Small intestine (tissue), 7 donors: ENCODE data around the gene PPP1R12A. TPM values are rescaled to one million over a fixed set of nuclear protein-coding genes. Genes with fewer than 3 reads are reported as not detected.
"Not testable (repeated sequence)": the region's sequence is repeated elsewhere in the genome, so short reads cannot be mapped to it uniquely, and the experiment has no call there.

Experiments
- DNase-seq, 2 donors: peaks; one replicate each; pipeline versions ENCODE4 v3.0.0 to v3.0.0-alpha.2; 2013
- FAIRE-seq: peaks from 2 replicates; lab custom pipeline; 2012; peaks lifted over from hg19 to GRCh38; lab: Jason Lieb, UNC
- H3K27ac ChIP-seq, 3 donors: one replicate each; pipeline ENCODE4 v1.5.1; 2013; ENCODE audit warnings: low read length in 2 of 3, mild to moderate bottlenecking in 2 of 3, control low read depth in 1 of 3, inconsistent platforms in 1 of 3, low read depth in 1 of 3, moderate library complexity in 1 of 3
- H3K27me3 ChIP-seq, 3 donors: one replicate each; pipeline ENCODE4 v1.6.1; 2013; ENCODE audit warnings: low read length in 3 of 3, inconsistent platforms in 1 of 3; ENCODE audit not compliant: control insufficient read depth in 3 of 3, insufficient read depth in 3 of 3
- H3K36me3 ChIP-seq, 3 donors: one replicate each; pipeline ENCODE4 v1.6.1; 2013; ENCODE audit warnings: low read length in 3 of 3, inconsistent platforms in 1 of 3, low read depth in 1 of 3, mild to moderate bottlenecking in 1 of 3, moderate library complexity in 1 of 3; ENCODE audit not compliant: control insufficient read depth in 3 of 3, insufficient read depth in 2 of 3
- H3K4me1 ChIP-seq, 3 donors: one replicate each; pipeline ENCODE4 v1.6.1; 2013; ENCODE audit warnings: low read length in 2 of 3, inconsistent platforms in 1 of 3, low read depth in 1 of 3, mild to moderate bottlenecking in 1 of 3, moderate library complexity in 1 of 3; ENCODE audit not compliant: control insufficient read depth in 3 of 3, insufficient read depth in 2 of 3
- H3K4me3 ChIP-seq, 3 donors: one replicate each; pipeline ENCODE4 v1.5.1; 2013; ENCODE audit warnings: low read length in 3 of 3, control low read depth in 1 of 3, inconsistent platforms in 1 of 3, low read depth in 1 of 3, mild to moderate bottlenecking in 1 of 3, moderate library complexity in 1 of 3
- H3K9me3 ChIP-seq, 2 donors: one replicate each; pipeline ENCODE4 v1.6.1; 2013; ENCODE audit warnings: low read depth in 1 of 2, low read length in 1 of 2; ENCODE audit not compliant: control insufficient read depth in 2 of 2, insufficient read depth in 1 of 2
- WGBS, 3 donors: extraction: QIAGEN DNeasy Blood & Tissue Kit; methylation state at CpG; one replicate each; pipeline ENCODE4 v1.1.7; 2013; 5-methylcytosine and 5-hydroxymethylcytosine counted together
- polyA plus RNA-seq, 4 donors: library from polyadenylated mRNA; stranded (reverse) in 3 of 4; unstranded in 1 of 4; fragments of 200-250 nt in 3 of 4; fragments of 120-200 nt in 1 of 4; gene quantifications; one replicate each; pipeline versions ENCODE4 v1.2.1 to v1.2.3, GENCODE V29; 2013
- donor health status: healthy with polysubstance abuse.
- donor health status: control.
- donor health status: control.
- donor health status: Bipolar disorder and iron deficiency.
- donor health status: healthy.

The PPP1R12A gene
- polyA plus RNA-seq, 4 donors, result 16.7 to 103 (median 46.5) TPM

DNA sequence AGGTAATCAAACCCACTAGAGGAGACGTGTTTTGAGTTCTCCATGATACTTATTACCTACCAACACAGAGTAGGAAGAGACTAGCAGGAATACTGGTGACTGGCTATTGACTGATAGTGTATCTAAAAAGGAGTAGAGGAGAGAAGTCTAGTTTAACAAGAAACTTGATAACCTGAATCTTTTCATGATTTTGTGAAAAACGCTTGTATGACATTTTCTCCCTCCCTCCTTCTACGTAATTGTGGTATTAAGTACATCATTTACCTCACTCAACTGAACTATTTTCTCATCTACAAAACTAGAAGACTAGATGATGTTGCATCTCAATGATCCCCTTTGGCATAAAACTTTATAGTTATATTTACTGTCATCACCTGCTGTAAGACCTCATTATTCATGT is 107.4 kb downstream of the PPP1R12A start:
- Histone ChIP-seq H3K4me3 (no peak overlapping the region), H3K4me1 (no peaks in the 10 kb centered on the region), H3K36me3 (peaks cover 0 to 7% (median 2%) of the 10 kb centered on the region in 3 donors), H3K27ac (no peak overlapping the region), H3K9me3 (no peaks in the 10 kb centered on the region), H3K27me3 (no peaks in the 10 kb centered on the region)
- DNase-seq, result no peak
- WGBS, 3 donors, result 95% methylated on average over 3 of the region's 3 CpGs
- FAIRE-seq, result no peak

DNA sequence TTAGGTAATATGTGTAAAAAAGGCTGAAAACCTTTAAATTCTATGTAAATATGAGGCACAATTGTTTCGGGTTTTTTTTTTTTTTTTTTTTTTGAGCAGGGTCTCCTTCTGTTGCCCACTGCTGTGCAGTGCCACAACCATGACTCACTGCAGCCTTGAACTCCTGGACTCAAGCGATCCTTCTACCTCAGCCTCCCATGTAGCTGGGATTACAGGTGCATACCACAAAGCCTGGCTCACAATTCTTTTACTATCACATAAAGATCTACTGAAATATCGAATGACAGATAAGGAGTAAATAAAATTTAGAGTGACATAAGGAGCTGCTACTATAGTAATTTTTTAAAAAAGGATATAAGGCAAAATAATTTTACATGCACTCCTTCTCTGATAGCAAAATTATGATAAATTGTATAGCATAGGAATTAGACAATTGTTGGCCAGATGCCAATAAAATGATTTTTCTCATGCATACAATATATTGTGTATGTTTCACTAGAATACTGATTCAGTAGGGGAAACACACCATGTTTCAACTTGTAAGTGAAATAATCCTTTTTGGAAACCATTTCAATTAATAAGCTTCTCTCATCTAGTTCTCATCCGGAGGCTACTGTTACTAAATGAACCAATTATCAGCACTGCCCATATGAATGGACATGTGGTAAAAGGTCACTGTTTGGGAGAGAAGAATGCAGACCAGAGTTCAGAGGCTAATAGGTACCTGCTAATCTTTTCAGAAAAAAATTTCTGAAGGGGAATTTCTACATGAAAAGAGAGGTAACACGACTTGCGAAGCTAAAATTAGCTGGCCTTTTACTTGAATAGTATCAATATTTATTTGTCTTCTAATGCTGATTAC is 108.4 kb downstream of the PPP1R12A start:
- WGBS, 3 donors, result 89 to 93% (median 91%) methylated on average over 6 of the region's 6 CpGs
- H3K27me3 ChIP-seq, result no peaks in the 10 kb centered on the region
- H3K4me3 ChIP-seq, result no peak overlapping the region
- no peaks in the 10 kb centered on the region for H3K9me3 ChIP-seq
- no peak for DNase-seq
- H3K27ac ChIP-seq, result no peak overlapping the region
- FAIRE-seq, result no peak
- H3K36me3 ChIP-seq, result peaks cover 0 to 8% (median 2%) of the 10 kb centered on the region in 3 donors
- no peaks in the 10 kb centered on the region for H3K4me1 ChIP-seq

DNA sequence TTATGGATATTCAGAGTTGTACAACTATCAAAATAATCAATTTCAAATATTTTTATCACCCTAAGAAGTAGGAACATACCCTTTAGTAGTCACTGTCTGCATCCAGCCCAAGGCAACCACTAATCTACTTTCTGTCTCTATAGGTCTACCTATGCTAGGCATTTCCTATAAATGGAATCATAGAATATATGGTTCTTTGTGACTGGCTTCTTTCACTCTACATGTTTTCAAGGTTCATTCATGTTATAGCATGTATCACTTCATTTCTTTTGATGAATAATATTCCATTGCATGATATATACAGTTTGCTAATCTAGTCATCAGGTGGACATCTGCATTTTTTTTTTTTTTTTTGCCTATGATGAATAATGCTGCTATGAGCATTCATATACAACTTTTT is 112.4 kb downstream of the PPP1R12A start:
- Histone ChIP-seq H3K4me1 (no peaks in the 10 kb centered on the region), H3K9me3 (no peaks in the 10 kb centered on the region), H3K36me3 (peaks cover 0 to 16% (median 4%) of the 10 kb centered on the region in 3 donors), H3K4me3 (no peak overlapping the region), H3K27ac (no peak overlapping the region), H3K27me3 (no peaks in the 10 kb centered on the region)
- FAIRE-seq (no peak), DNase-seq (no peak)

DNA sequence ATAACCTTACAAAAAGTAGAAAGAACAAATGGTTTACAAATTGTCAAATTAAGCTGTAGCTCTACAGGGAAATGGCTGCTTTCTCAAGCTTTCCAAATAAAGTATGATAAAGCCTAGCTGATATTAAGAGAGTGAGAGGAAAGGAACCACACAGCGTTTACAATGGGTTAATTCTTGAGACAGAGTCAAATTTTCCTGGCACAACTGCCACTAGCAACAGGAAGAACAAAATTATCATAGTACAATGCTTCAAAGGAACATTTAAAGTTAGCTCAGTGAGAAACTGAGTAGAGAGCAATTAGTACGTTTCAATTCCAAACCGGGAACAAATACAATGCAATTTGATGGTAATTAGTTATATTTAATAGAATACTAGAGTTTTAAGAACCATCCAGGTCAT is 116.0 kb downstream of the PPP1R12A start:
- H3K27ac ChIP-seq, result no peak overlapping the region
- no peak for DNase-seq
- no peak for FAIRE-seq
- no peaks in the 10 kb centered on the region for H3K9me3 ChIP-seq
- no peak overlapping the region for H3K4me3 ChIP-seq
- H3K27me3 ChIP-seq, result no peaks in the 10 kb centered on the region
- 51 to 78% (median 74%) methylated on average over 3 of the region's 3 CpGs for WGBS, 3 donors
- peaks cover 0 to 21% (median 4%) of the 10 kb centered on the region in 3 donors for H3K36me3 ChIP-seq
- H3K4me1 ChIP-seq, result no peaks in the 10 kb centered on the region

DNA sequence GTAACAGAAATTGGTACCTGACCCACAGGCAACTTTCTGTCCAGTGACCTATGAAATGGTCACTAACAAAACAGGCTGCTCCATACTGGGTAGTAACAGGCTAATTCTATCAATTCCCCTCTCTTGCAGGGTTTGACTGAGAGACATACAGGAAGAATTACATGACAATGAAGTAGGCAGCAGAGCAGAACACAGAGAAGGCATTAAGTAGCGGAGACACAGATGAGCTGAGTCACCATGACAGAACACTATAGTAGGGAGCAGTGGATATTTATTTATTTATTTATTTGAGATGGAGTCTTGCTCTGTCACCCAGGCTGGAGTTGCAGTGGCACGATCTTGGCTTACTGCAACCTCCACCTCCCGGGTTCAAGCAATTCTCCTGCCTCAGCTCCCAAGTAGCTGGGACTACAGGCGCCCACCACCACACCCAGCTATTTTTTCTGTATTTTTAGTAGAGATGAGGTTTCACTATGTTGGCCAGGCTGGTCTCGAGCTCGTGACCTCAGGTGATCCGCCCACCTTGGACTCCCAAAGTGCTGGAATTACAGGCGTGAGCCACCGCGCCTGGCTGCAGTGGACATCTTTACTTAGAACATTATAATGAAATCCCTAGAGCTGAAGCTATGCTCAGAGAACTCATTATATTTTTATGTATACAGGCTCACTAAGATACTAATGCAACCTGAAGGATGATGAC is 150.4 kb downstream of the PPP1R12A start:
- H3K36me3 ChIP-seq, result peaks cover 0 to 21% (median 5%) of the 10 kb centered on the region in 3 donors
- not testable (repeated sequence) for H3K27ac ChIP-seq, DNase-seq, H3K27me3 ChIP-seq, H3K4me1 ChIP-seq, H3K4me3 ChIP-seq, FAIRE-seq, H3K9me3 ChIP-seq
- WGBS, 3 donors, result 90 to 96% (median 90%) methylated on average over 10 of the region's 10 CpGs

DNA sequence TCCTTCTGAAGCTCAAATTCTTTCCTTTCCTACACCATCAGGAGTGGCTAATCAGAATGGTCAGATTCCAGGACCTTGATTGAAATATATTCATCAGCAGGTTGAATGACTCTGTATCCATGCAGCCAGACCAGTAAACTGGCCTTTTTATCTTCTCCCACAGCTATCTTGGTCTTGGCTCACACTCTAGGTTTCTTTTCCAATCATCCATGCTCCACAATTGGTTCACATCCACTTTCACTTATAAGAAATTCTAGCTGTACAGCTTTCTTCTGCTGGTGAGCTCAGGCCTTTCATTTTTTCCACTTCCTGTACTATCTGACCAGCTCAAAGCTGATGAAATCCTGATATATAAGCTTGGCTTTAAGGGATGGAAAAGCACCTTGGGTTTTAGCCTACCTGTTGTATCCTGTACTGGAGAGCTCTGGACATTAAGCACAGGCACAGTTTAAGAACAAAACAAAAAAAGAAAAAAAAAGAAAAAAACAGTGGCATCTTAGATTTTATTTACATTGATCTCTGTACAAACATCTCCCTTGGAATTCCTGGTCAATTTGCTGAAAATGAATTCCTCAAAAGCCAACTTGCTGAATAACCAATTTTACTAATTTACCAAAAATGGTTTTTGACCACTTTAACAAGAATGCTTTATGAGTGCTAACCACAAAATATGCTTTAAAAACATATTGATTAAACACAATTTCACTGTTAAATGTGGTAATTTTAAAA is 152.6 kb downstream of the PPP1R12A start:
- H3K36me3 ChIP-seq, result peaks cover 0 to 12% (median 6%) of the 10 kb centered on the region in 3 donors
- H3K9me3 ChIP-seq, result no peaks in the 10 kb centered on the region
- no peaks in the 10 kb centered on the region for H3K27me3 ChIP-seq
- DNase-seq, result no peak
- no peaks in the 10 kb centered on the region for H3K4me1 ChIP-seq
- peak; percentile 30 for FAIRE-seq
- no peak overlapping the region for H3K4me3 ChIP-seq
- no peak overlapping the region for H3K27ac ChIP-seq

DNA sequence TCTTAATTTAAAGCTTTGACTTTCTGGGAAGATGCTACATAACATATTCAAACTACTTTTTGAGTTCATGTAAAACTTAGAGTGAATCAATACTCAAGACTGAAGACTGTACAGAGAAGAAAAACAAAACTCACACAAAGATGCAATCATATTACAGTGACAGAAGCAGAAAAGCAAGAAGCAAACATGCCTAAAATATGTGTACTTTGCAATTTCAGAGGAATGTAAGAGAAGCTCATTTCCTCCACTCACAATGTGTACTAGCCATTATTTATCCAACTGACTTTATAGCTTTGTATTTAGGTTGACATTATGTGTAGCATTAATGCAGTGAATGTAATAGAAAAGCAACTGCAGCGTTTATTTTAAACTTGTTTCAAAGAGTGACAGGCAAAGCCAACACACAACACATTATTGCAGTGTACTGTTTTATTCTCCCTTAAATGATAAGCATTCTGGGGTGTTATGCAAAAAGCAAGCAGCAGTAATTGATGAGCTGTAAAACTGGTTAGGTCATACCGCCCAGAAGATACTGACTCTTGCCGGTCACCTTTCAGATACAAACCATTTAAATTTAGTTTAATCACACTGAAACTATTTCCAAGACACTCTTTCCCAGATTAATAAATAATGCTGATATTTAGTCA is 156.0 kb downstream of the PPP1R12A start:
- DNase-seq (no peak), FAIRE-seq (no peak)
- Histone ChIP-seq H3K36me3 (peaks cover 0 to 8% (median 5%) of the 10 kb centered on the region in 3 donors), H3K9me3 (no peaks in the 10 kb centered on the region), H3K4me3 (no peak overlapping the region), H3K27ac (no peak overlapping the region), H3K27me3 (no peaks in the 10 kb centered on the region), H3K4me1 (no peaks in the 10 kb centered on the region)
- WGBS, 3 donors, result 62 to 77% (median 67%) methylated on average over 3 of the region's 3 CpGs

DNA sequence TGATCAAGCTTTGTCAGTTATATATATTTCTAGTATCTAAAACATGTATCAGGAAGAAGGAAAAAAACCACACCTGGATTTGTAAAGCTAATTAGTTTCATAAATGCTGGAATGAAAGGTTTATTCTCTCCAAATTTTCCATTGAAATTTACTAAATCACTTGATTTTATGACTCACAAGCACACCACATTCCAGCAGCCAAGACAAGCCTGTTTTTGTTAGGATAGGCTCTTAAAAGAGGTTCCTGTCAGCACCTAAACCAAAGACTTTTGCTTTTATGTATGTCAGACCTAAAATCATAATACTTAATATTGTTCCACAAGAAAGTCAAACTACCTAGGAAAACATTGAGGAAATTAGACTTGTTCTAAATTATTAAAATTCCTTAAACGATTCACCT is 158.8 kb downstream of the PPP1R12A start:
- Histone ChIP-seq H3K36me3 (peaks cover 0 to 5% (median 4%) of the 10 kb centered on the region in 3 donors), H3K4me1 (no peaks in the 10 kb centered on the region), H3K27ac (no peak overlapping the region), H3K9me3 (no peaks in the 10 kb centered on the region), H3K27me3 (no peaks in the 10 kb centered on the region), H3K4me3 (no peak overlapping the region)
- no peak for FAIRE-seq
- WGBS, 3 donors, result 81 to 89% (median 87%) methylated on average over 1 of the region's 1 CpG
- no peak for DNase-seq
